ENCODE measurements around the gene ZNF391.

The ZNF391 gene

DNA sequence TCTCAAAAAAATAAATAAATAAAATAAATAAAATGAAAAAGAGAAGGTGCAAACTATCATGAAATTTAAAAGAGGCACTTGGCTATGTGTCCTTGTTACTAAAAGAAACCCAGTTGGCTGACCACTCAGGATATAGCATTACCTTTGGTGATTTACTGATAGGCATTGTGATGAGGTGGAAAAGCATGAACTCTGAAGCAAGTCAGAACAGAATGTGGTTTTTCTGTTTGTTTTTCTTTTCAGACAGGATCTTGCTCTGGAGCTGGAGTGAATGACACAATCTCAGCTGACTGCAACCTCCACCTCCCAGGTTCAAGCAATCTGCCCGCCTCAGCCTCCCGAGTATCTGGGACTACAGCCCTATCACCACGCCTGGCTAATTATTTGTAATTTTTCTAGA, 52.4 kb downstream of the ZNF391 start:
- Histone ChIP-seq H4K91ac (ENCODE audit: low read depth, low read length, poor library complexity) (no peak overlapping the region), H3K9ac (ENCODE audit: low read depth, low read length, poor library complexity) (no peak overlapping the region), H3K27ac (replicated peaks; ENCODE audit: low read length) (no peak overlapping the region), H3K4me3 (ENCODE audit: low read length in 2 of 2) (no peak overlapping the region), H3K18ac (ENCODE audit: low read length) (no peak overlapping the region), H2BK15ac (ENCODE audit: low read length) (no peak overlapping the region), H3K4me2 (ENCODE audit: insufficient read depth, low read length, poor library complexity, severe bottlenecking) (no peak overlapping the region), H3K4me1 (ENCODE audit: control insufficient read depth in 2 of 2, insufficient read depth in 1 of 2, low read depth in 1 of 2, low read length in 2 of 2) (no peaks in the 10 kb centered on the region), H4K8ac (ENCODE audit: low read depth, low read length) (no peak overlapping the region), H3K4ac (ENCODE audit: low read length) (no peak overlapping the region), H3K14ac (ENCODE audit: low read length) (no peak overlapping the region), H2AK5ac (ENCODE audit: low read depth, low read length) (no peak overlapping the region), H2BK5ac (ENCODE audit: low read length) (no peak overlapping the region), H2BK12ac (ENCODE audit: low read length) (no peak overlapping the region), H3K27me3 (ENCODE audit: control insufficient read depth in 3 of 3, insufficient read depth in 3 of 3, low read depth in 1 of 3, low read length in 3 of 3) (no peaks in the 10 kb centered on the region), H2AFZ (ENCODE audit: low read length) (no peak overlapping the region), H3K79me1 (ENCODE audit: low read depth, low read length) (no peaks in the 10 kb centered on the region), H2BK120ac (ENCODE audit: low read depth, low read length) (no peak overlapping the region), H3K9me3 (replicated peaks in 1 of 2; ENCODE audit: control insufficient read depth in 2 of 2, insufficient read depth in 1 of 2, low read depth in 1 of 2, low read length in 2 of 2) (peaks cover 5 to 8% of the 10 kb centered on the region in 2 donors), H3K23ac (ENCODE audit: low read depth, low read length, poor library complexity) (no peak overlapping the region), H3K36me3 (replicated peaks in 1 of 2; ENCODE audit: control insufficient read depth in 2 of 2, insufficient read depth in 2 of 2, low read length in 2 of 2) (no peaks in the 10 kb centered on the region)
- no CpG with 5 or more reads among the region's 3 CpGs for WGBS, 2 donors (ENCODE audit: extremely low coverage in 2 of 2, insufficient read length in 2 of 2, insufficient replicate concordance in 1 of 2)
- DNase-seq (ENCODE audit: low spot score) = no peak

DNA sequence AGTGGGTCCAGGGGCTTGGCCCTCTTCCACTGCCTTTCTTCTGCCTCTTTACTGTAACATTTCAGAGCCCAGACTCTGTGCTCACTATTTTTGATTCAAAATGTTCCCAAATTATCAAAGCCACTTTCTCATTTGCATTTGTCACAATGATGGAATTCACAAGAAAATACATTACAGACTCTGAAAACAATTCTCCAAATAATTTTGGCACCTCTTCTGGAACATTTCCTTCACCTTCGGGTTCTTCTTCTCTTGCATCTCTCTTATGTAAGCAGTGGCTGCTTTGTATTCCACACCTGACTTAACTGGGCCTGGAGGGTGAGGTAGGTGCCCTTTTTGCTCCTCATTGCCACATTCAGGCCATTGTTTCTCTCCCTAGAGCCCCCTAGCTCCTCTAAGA, 54.4 kb downstream of the ZNF391 start:
- H4K8ac ChIP-seq (ENCODE audit: low read depth, low read length) = no peak overlapping the region
- H3K27ac ChIP-seq (replicated peaks; ENCODE audit: low read length) = no peak overlapping the region
- no peak overlapping the region for H2BK15ac ChIP-seq (ENCODE audit: low read length)
- no peak overlapping the region for H2BK120ac ChIP-seq (ENCODE audit: low read depth, low read length)
- no peak overlapping the region for H2AFZ ChIP-seq (ENCODE audit: low read length)
- no CpG with 5 or more reads among the region's 1 CpG for WGBS, 2 donors (ENCODE audit: extremely low coverage in 2 of 2, insufficient read length in 2 of 2, insufficient replicate concordance in 1 of 2)
- no peaks in the 10 kb centered on the region for H3K79me1 ChIP-seq (ENCODE audit: low read depth, low read length)
- peaks cover 12 to 13% of the 10 kb centered on the region in 2 donors for H3K9me3 ChIP-seq (replicated peaks in 1 of 2; ENCODE audit: control insufficient read depth in 2 of 2, insufficient read depth in 1 of 2, low read depth in 1 of 2, low read length in 2 of 2)
- H3K4me3 ChIP-seq (ENCODE audit: low read length in 2 of 2) = no peak overlapping the region
- H3K4me2 ChIP-seq (ENCODE audit: insufficient read depth, low read length, poor library complexity, severe bottlenecking) = no peak overlapping the region
- H2BK12ac ChIP-seq (ENCODE audit: low read length) = no peak overlapping the region
- H2AK5ac ChIP-seq (ENCODE audit: low read depth, low read length) = no peak overlapping the region
- H3K36me3 ChIP-seq (replicated peaks in 1 of 2; ENCODE audit: control insufficient read depth in 2 of 2, insufficient read depth in 2 of 2, low read length in 2 of 2) = no peaks in the 10 kb centered on the region
- no peaks in the 10 kb centered on the region for H3K4me1 ChIP-seq (ENCODE audit: control insufficient read depth in 2 of 2, insufficient read depth in 1 of 2, low read depth in 1 of 2, low read length in 2 of 2)
- no peak overlapping the region for H3K18ac ChIP-seq (ENCODE audit: low read length)
- no peak for DNase-seq (ENCODE audit: low spot score)
- no peak overlapping the region for H3K4ac ChIP-seq (ENCODE audit: low read length)
- H3K23ac ChIP-seq (ENCODE audit: low read depth, low read length, poor library complexity) = no peak overlapping the region
- H3K27me3 ChIP-seq (ENCODE audit: control insufficient read depth in 3 of 3, insufficient read depth in 3 of 3, low read depth in 1 of 3, low read length in 3 of 3) = no peaks in the 10 kb centered on the region
- no peak overlapping the region for H4K91ac ChIP-seq (ENCODE audit: low read depth, low read length, poor library complexity)
- no peak overlapping the region for H3K14ac ChIP-seq (ENCODE audit: low read length)
- H2BK5ac ChIP-seq (ENCODE audit: low read length) = no peak overlapping the region
- no peak overlapping the region for H3K9ac ChIP-seq (ENCODE audit: low read depth, low read length, poor library complexity)

DNA sequence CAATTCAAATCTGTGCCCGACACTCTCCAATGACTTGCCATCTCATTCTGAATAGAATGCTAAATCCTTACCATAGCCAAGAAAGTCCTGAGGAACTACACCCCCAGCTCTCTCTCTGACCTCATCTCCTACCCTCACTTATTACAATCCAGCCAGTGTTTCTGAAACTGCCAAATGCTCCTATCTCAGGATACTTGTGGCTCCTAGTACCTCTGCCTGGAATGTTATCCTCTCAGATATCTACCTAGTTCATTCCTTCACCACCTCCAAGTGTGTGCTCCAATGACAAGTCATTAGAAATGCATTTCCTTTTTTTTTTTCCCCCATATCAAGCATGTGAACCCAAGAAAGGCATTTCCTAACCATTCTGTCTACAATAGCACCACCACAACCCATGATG, 59.9 kb downstream of the ZNF391 start:
- H3K9ac ChIP-seq (ENCODE audit: low read depth, low read length, poor library complexity) = no peak overlapping the region
- no peak overlapping the region for H3K4ac ChIP-seq (ENCODE audit: low read length)
- peaks cover 18 to 52% of the 10 kb centered on the region in 2 donors for H3K36me3 ChIP-seq (replicated peaks in 1 of 2; ENCODE audit: control insufficient read depth in 2 of 2, insufficient read depth in 2 of 2, low read length in 2 of 2)
- no peaks in the 10 kb centered on the region for H3K79me1 ChIP-seq (ENCODE audit: low read depth, low read length)
- H3K4me3 ChIP-seq (ENCODE audit: low read length in 2 of 2) = no peak overlapping the region
- H2BK5ac ChIP-seq (ENCODE audit: low read length) = no peak overlapping the region
- no peak overlapping the region for H3K4me2 ChIP-seq (ENCODE audit: insufficient read depth, low read length, poor library complexity, severe bottlenecking)
- H2AFZ ChIP-seq (ENCODE audit: low read length) = no peak overlapping the region
- H4K91ac ChIP-seq (ENCODE audit: low read depth, low read length, poor library complexity) = no peak overlapping the region
- no peak for DNase-seq (ENCODE audit: low spot score)
- no peak overlapping the region for H3K18ac ChIP-seq (ENCODE audit: low read length)
- H2BK120ac ChIP-seq (ENCODE audit: low read depth, low read length) = no peak overlapping the region
- no CpG with 5 or more reads among the region's 1 CpG for WGBS, 2 donors (ENCODE audit: extremely low coverage in 2 of 2, insufficient read length in 2 of 2, insufficient replicate concordance in 1 of 2)
- H3K9me3 ChIP-seq (replicated peaks in 1 of 2; ENCODE audit: control insufficient read depth in 2 of 2, insufficient read depth in 1 of 2, low read depth in 1 of 2, low read length in 2 of 2) = peaks cover 40 to 67% of the 10 kb centered on the region in 2 donors
- H3K4me1 ChIP-seq (ENCODE audit: control insufficient read depth in 2 of 2, insufficient read depth in 1 of 2, low read depth in 1 of 2, low read length in 2 of 2) = no peaks in the 10 kb centered on the region
- H2AK5ac ChIP-seq (ENCODE audit: low read depth, low read length) = no peak overlapping the region
- H2BK12ac ChIP-seq (ENCODE audit: low read length) = no peak overlapping the region
- H3K23ac ChIP-seq (ENCODE audit: low read depth, low read length, poor library complexity) = no peak overlapping the region
- no peak overlapping the region for H4K8ac ChIP-seq (ENCODE audit: low read depth, low read length)
- H3K14ac ChIP-seq (ENCODE audit: low read length) = no peak overlapping the region
- no peak overlapping the region for H3K27ac ChIP-seq (replicated peaks; ENCODE audit: low read length)
- H2BK15ac ChIP-seq (ENCODE audit: low read length) = no peak overlapping the region
- H3K27me3 ChIP-seq (ENCODE audit: control insufficient read depth in 3 of 3, insufficient read depth in 3 of 3, low read depth in 1 of 3, low read length in 3 of 3) = no peaks in the 10 kb centered on the region

DNA sequence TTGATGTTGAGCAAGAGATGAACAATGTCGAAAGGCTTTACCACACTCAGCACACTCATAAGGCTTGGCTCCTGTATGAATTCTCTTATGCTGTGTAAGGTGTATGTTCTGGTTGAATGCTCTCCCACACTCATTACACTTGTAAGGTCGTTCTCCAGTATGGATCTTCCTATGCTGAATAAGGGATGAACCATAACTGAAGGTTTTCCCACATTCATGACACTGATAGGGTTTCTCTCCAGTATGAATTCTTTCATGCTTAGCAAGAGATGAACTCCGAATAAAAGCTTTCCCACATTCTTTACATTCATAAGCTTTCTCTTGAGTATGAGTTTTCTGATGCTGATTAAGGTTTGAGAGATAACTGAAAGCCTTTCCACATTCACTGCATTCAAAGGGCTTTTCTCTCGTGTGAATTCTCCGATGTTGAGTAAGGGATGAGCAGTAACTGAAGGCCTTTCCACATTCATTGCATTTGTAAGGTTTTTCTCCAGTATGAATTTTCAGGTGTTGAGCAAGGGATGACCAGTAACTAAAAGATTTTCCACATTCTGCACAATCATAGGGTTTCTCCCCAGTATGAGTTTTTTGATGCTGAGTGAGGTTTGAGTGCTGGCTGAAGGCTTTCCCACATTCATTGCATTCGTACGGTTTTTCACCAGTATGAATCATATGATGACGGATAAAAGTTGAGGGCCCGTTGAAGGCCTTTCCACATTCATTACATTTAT, 63.3 kb downstream of the ZNF391 start:
- Histone ChIP-seq H3K18ac (ENCODE audit: low read length) (no peak overlapping the region), H2BK5ac (ENCODE audit: low read length) (no peak overlapping the region), H3K27me3 (ENCODE audit: control insufficient read depth in 3 of 3, insufficient read depth in 3 of 3, low read depth in 1 of 3, low read length in 3 of 3) (peaks cover 0 to 2% (median 0%) of the 10 kb centered on the region in 3 experiments), H3K9me3 (replicated peaks in 1 of 2; ENCODE audit: control insufficient read depth in 2 of 2, insufficient read depth in 1 of 2, low read depth in 1 of 2, low read length in 2 of 2) (peaks cover 50 to 93% of the 10 kb centered on the region in 2 donors), H3K79me1 (ENCODE audit: low read depth, low read length) (no peaks in the 10 kb centered on the region), H2AFZ (ENCODE audit: low read length) (no peak overlapping the region), H3K23ac (ENCODE audit: low read depth, low read length, poor library complexity) (no peak overlapping the region), H2BK12ac (ENCODE audit: low read length) (no peak overlapping the region), H3K4ac (ENCODE audit: low read length) (no peak overlapping the region), H3K14ac (ENCODE audit: low read length) (no peak overlapping the region), H3K9ac (ENCODE audit: low read depth, low read length, poor library complexity) (no peak overlapping the region), H2BK120ac (ENCODE audit: low read depth, low read length) (no peak overlapping the region), H4K91ac (ENCODE audit: low read depth, low read length, poor library complexity) (no peak overlapping the region), H3K4me1 (ENCODE audit: control insufficient read depth in 2 of 2, insufficient read depth in 1 of 2, low read depth in 1 of 2, low read length in 2 of 2) (no peaks in the 10 kb centered on the region), H3K36me3 (replicated peaks in 1 of 2; ENCODE audit: control insufficient read depth in 2 of 2, insufficient read depth in 2 of 2, low read length in 2 of 2) (peaks cover 36 to 86% of the 10 kb centered on the region in 2 donors), H4K8ac (ENCODE audit: low read depth, low read length) (no peak overlapping the region), H3K4me3 (ENCODE audit: low read length in 2 of 2) (no peak overlapping the region), H2AK5ac (ENCODE audit: low read depth, low read length) (no peak overlapping the region), H3K4me2 (ENCODE audit: insufficient read depth, low read length, poor library complexity, severe bottlenecking) (no peak overlapping the region), H3K27ac (replicated peaks; ENCODE audit: low read length) (no peak overlapping the region), H2BK15ac (ENCODE audit: low read length) (no peak overlapping the region)
- no peak for DNase-seq (ENCODE audit: low spot score)
- no CpG with 5 or more reads among the region's 9 CpGs for WGBS, 2 donors (ENCODE audit: extremely low coverage in 2 of 2, insufficient read length in 2 of 2, insufficient replicate concordance in 1 of 2)

All from neuronal stem cell (in vitro differentiated cells).